Ovary (tissue), 9 donors: ENCODE data around the gene EPHB1. TPM values are rescaled to one million over a fixed set of nuclear protein-coding genes. Genes with fewer than 3 reads are reported as not detected.

ENCODE experiments used
- DNase-seq, 5 donors: peaks; one replicate each; pipeline ENCODE4 v3.0.0-alpha.2; 2019 to 2020
- H3K27ac ChIP-seq, 2 donors: fragments of 200-600 bp; one replicate each; pipeline versions ENCODE4 v1.5.1 to v1.8.0; 2019 to 2022
- H3K27me3 ChIP-seq: fragments of 200-600 bp; one replicate; pipeline ENCODE4 v1.8.0; 2022
- H3K36me3 ChIP-seq: fragments of 200-600 bp; sonication (generic); one replicate; pipeline ENCODE4 v1.5.1; 2019
- H3K4me1 ChIP-seq: one replicate; pipeline ENCODE4 v1.8.1; 2013; ENCODE audit warnings: mild to moderate bottlenecking, moderate library complexity; ENCODE audit not compliant: insufficient read depth
- H3K4me3 ChIP-seq: fragments of 200-600 bp; sonication (generic); one replicate; pipeline ENCODE4 v1.5.1; 2017
- H3K9me3 ChIP-seq, 2 donors: fragments of 200-600 bp in 1 of 2; sonication (generic) in 1 of 2; one replicate each; pipeline versions ENCODE4 v1.5.1 to v1.8.1; 2013 to 2019; ENCODE audit warnings: mild to moderate bottlenecking in 1 of 2, moderate library complexity in 1 of 2
- CTCF ChIP-seq, 3 donors: fragments of 450-650 bp in 2 of 3; fragments of 200-600 bp in 1 of 3; IDR thresholded peaks; one replicate each; pipeline versions ENCODE4 v1.5.1 to v1.8.0; 2016 to 2022; ENCODE audit warnings: antibody characterized with exemption in 3 of 3, mild to moderate bottlenecking in 1 of 3
- EP300 ChIP-seq: sonication (generic); formaldehyde crosslinking; IDR thresholded peaks from one replicate; pipeline ENCODE4 v1.6.1; 2017; ENCODE audit warnings: antibody characterized with exemption
- POLR2A ChIP-seq: fragments of 450-650 bp; IDR thresholded peaks from one replicate; pipeline ENCODE4 v1.6.1; 2017; ENCODE audit warnings: antibody characterized with exemption, mild to moderate bottlenecking, moderate library complexity
- WGBS, 3 donors: extraction: QIAGEN DNeasy Blood & Tissue Kit in 1 of 3; methylation state at CpG; one replicate each; pipeline versions ENCODE4 v1.1.5 to v1.1.7; 2013 to 2017; 5-methylcytosine and 5-hydroxymethylcytosine counted together
- intact Hi-C, 4 donors: fragments of 100-400 bp; cut with DNase I; formaldehyde crosslinking; loops; one replicate each; pipeline versions ENCODE4 v1.11.0 to v1.15.1; 2022 to 2023
- polyA plus RNA-seq, 2 donors: library from polyadenylated mRNA; stranded (reverse); fragments of 200-250 nt in 1 of 2; fragments of 350-450 nt in 1 of 2; fragmentation: Illumina TruSeq in 1 of 2; extraction: RNeasy Lipid Tissue Mini Kit (QIAGEN cat#74804) in 1 of 2; gene quantifications; one replicate each; pipeline ENCODE4 v1.2.3, GENCODE V29; 2013 to 2014
- total RNA-seq, 7 donors: library from RNA; depleted of rRNA in 2 of 7; stranded (reverse); fragments of >200 nt in 2 of 7; fragmentation: NEBNext Ultra II Directional in 3 of 7; extraction: Animal tissue kit (Norgen Biotek cat#: 25700) in 3 of 7; gene quantifications; one replicate each; pipeline versions ENCODE4 v1.1.0 to v1.2.4, GENCODE V29; 2016 to 2023
- donor health status: DM: no; HTN: no; CAD: no; lungs with moderate emphysema.
- donor health status: DM: no; HTN: no; CAD: no.
- donor health status: Bipolar disorder and iron deficiency.
- donor health status: DM: yes; HTN: yes; CAD: no.
- donor health status: DM: no; HTN: no; CAD: no.
- donor health status: DM: yes; HTN: yes; CAD: no.

Gene EPHB1
- total and polyA plus RNA-seq, 9 donors = 0.25 to 2.7 (median 1.0) TPM

- no peak overlapping the region for H3K4me3 ChIP-seq
- no peak for TF ChIP-seq POLR2A
- no peak for TF ChIP-seq CTCF (IDR thresholded peaks at IDR 0.05)
- TF ChIP-seq EP300 = no peak
- no peak for DNase-seq
- no peaks in the 10 kb centered on the region for H3K27me3 ChIP-seq
- intact Hi-C loops = no loop called here
- no peaks in the 10 kb centered on the region for H3K36me3 ChIP-seq
- H3K27ac ChIP-seq = no peak overlapping the region
- no peaks in the 10 kb centered on the region for H3K4me1 ChIP-seq
- H3K9me3 ChIP-seq = no peaks in the 10 kb centered on the region
- 72 to 80% (median 73%) methylated on average over 2 of the region's 2 CpGs for WGBS, 3 donors
Observed at GRCh38 chr3:135069406-135069805, 274.3 kb downstream of the EPHB1 start.

GRCh38 chr3:135071483-135071882, 276.4 kb downstream of the EPHB1 start:
- no peak for DNase-seq
- no peak for TF ChIP-seq EP300
- no peak for TF ChIP-seq POLR2A
- TF ChIP-seq CTCF (IDR thresholded peaks at IDR 0.05) = no peak
- intact Hi-C loops = no loop called here

GRCh38 chr3:135072431-135072830, 277.4 kb downstream of the EPHB1 start:
- DNase-seq = no peak
- Histone ChIP-seq H3K4me3 (no peak overlapping the region), H3K4me1 (no peaks in the 10 kb centered on the region), H3K27me3 (no peaks in the 10 kb centered on the region), H3K36me3 (no peaks in the 10 kb centered on the region), H3K9me3 (no peaks in the 10 kb centered on the region), H3K27ac (no peak overlapping the region)
- intact Hi-C loops = no loop called here
- WGBS, 3 donors = 73 to 89% (median 82%) methylated on average over 5 of the region's 5 CpGs
- TF ChIP-seq CTCF (IDR thresholded peaks at IDR 0.05) = no peak
- no peak for TF ChIP-seq POLR2A
- TF ChIP-seq EP300 = no peak

More at GRCh38 chr3:135071483-135071882, 276.4 kb downstream of the EPHB1 start:
- Histone ChIP-seq H3K27ac (no peak overlapping the region), H3K36me3 (no peaks in the 10 kb centered on the region), H3K4me1 (no peaks in the 10 kb centered on the region), H3K9me3 (no peaks in the 10 kb centered on the region), H3K27me3 (no peaks in the 10 kb centered on the region), H3K4me3 (no peak overlapping the region)

GRCh38 chr3:135075157-135075556, 280.1 kb downstream of the EPHB1 start:
- no peaks in the 10 kb centered on the region for H3K36me3 ChIP-seq
- no peaks in the 10 kb centered on the region for H3K4me1 ChIP-seq
- no peak overlapping the region for H3K27ac ChIP-seq
- no peak for DNase-seq
- TF ChIP-seq POLR2A (no peak), EP300 (no peak), CTCF (IDR thresholded peaks at IDR 0.05) (no peak)
- H3K4me3 ChIP-seq = no peak overlapping the region
- WGBS, 3 donors = 73 to 84% (median 77%) methylated on average over 3 of the region's 3 CpGs
- no peaks in the 10 kb centered on the region for H3K9me3 ChIP-seq
- no peaks in the 10 kb centered on the region for H3K27me3 ChIP-seq
- intact Hi-C loops = no loop called here

- Histone ChIP-seq H3K27me3 (no peaks in the 10 kb centered on the region), H3K9me3 (no peaks in the 10 kb centered on the region), H3K27ac (no peak overlapping the region), H3K36me3 (no peaks in the 10 kb centered on the region), H3K4me1 (no peaks in the 10 kb centered on the region), H3K4me3 (no peak overlapping the region)
- no peak for DNase-seq
- intact Hi-C loops = no loop called here
- TF ChIP-seq EP300 (no peak), POLR2A (no peak), CTCF (IDR thresholded peaks at IDR 0.05) (no peak)
Observed at GRCh38 chr3:135076341-135076740, 281.3 kb downstream of the EPHB1 start.
